Ectodermal cell (in vitro differentiated cells): Measurements from ENCODE around the gene ZSCAN30. TPM values are rescaled to one million over a fixed set of nuclear protein-coding genes. Genes with fewer than 3 reads are reported as not detected.

Experiments
- H3K27ac ChIP-seq: 2 replicates; pipeline ENCODE4 v1.7.0; 2013; ENCODE audit warnings: mild to moderate bottlenecking, low read depth, low read length; ENCODE audit not compliant: insufficient read depth, poor library complexity, severe bottlenecking
- H3K27me3 ChIP-seq: 2 replicates; pipeline ENCODE4 v1.7.0; 2013; ENCODE audit warnings: mild to moderate bottlenecking, low read length; ENCODE audit not compliant: insufficient read depth, control insufficient read depth, poor library complexity, severe bottlenecking
- H3K36me3 ChIP-seq: one replicate; pipeline ENCODE4 v1.7.0; 2013; ENCODE audit warnings: low read length; ENCODE audit not compliant: control insufficient read depth, insufficient read depth
- H3K4me1 ChIP-seq: one replicate; pipeline ENCODE4 v1.7.0; 2013; ENCODE audit warnings: low read length; ENCODE audit not compliant: control insufficient read depth, insufficient read depth
- H3K4me3 ChIP-seq: 2 replicates; pipeline ENCODE4 v1.7.0; 2013; ENCODE audit warnings: low read depth, low read length, control low read depth; ENCODE audit not compliant: insufficient read depth
- H3K9me3 ChIP-seq: 2 replicates; pipeline ENCODE4 v1.7.0; 2013; ENCODE audit warnings: mild to moderate bottlenecking, low read length, moderate library complexity; ENCODE audit not compliant: control insufficient read depth
- WGBS, 2 experiments: methylation state at CpG; one replicate each; pipeline ENCODE4 v1.1.7; 2013; ENCODE audit warnings: missing lambda C conversion rate in 2 of 2; 5-methylcytosine and 5-hydroxymethylcytosine counted together
- polyA plus RNA-seq, 4 experiments: library from polyadenylated mRNA; stranded (reverse); fragments of 50-300 nt; gene quantifications; one replicate each; pipeline ENCODE4 v1.2.3, GENCODE V29; 2013

ZSCAN30 gene
- 18.2 TPM for polyA plus RNA-seq (2013, experiment 1 of 4)
- 22.4 TPM for polyA plus RNA-seq (2013, experiment 2 of 4)
- polyA plus RNA-seq (2013, experiment 3 of 4): 13.6 TPM
- 14.4 TPM for polyA plus RNA-seq (2013, experiment 4 of 4)

- 0% methylated on average over 41 of the region's 41 CpGs for WGBS, 2 experiments
Observed at GRCh38 chr18:35290094-35290735, at the start of gene ZSCAN30. TSS of gene ZSCAN30 (minus strand) at chr18:35290229. CDS start at chr18:35264352, 25,877 bp downstream.

DNA sequence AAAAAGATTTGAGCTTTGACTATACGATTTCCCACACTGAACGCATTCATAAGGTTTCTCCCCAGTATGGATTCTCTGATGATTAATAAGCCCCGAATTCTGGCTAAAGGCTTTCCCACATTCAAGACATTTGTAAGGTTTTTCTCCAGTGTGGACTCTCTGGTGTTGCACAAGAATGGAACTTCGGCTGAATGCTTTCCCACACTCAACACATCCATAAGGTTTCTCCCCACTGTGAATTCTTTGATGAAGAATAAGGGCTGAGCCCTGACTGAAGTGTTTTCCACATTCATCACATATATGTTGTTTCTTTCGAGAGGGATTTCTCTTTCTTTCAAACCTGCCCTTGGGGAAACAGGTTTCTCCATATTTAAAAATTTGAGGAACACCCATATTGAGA lies 47.3 kb upstream of the ZSCAN30 start:
- no peaks in the 10 kb centered on the region for H3K27me3 ChIP-seq
- no peak overlapping the region for H3K4me3 ChIP-seq
- H3K27ac ChIP-seq: no peak overlapping the region
- 92 to 95% methylated on average over 5 of the region's 5 CpGs for WGBS, 2 experiments
- H3K4me1 ChIP-seq: no peaks in the 10 kb centered on the region
- H3K36me3 ChIP-seq: peaks cover 46% of the 10 kb centered on the region
- H3K9me3 ChIP-seq: no peaks in the 10 kb centered on the region

More at GRCh38 chr18:35290094-35290735, at the start of gene ZSCAN30:
- Histone ChIP-seq H3K36me3 (no peaks in the 10 kb centered on the region), H3K27me3 (no peaks in the 10 kb centered on the region), H3K4me1 (peaks cover 5% of the 10 kb centered on the region), H3K9me3 (no peaks in the 10 kb centered on the region), H3K4me3 (peak within 1 kb of the TSS; percentile 85), H3K27ac (peak within 1 kb of the TSS; percentile 5)

GRCh38 chr18:35335866-35336265 lies 45.8 kb upstream of the ZSCAN30 start:
- 94 to 97% methylated on average over 4 of the region's 4 CpGs for WGBS, 2 experiments
- Histone ChIP-seq H3K36me3 (peaks cover 46% of the 10 kb centered on the region), H3K27ac (no peak overlapping the region), H3K9me3 (no peaks in the 10 kb centered on the region), H3K4me1 (no peaks in the 10 kb centered on the region), H3K4me3 (no peak overlapping the region), H3K27me3 (no peaks in the 10 kb centered on the region)

GRCh38 chr18:35334821-35335220 lies 44.8 kb upstream of the ZSCAN30 start:
- H3K9me3 ChIP-seq: no peaks in the 10 kb centered on the region
- 93 to 95% methylated on average over 3 of the region's 3 CpGs for WGBS, 2 experiments
- no peak overlapping the region for H3K4me3 ChIP-seq
- no peaks in the 10 kb centered on the region for H3K4me1 ChIP-seq
- H3K36me3 ChIP-seq: peaks cover 41% of the 10 kb centered on the region
- H3K27ac ChIP-seq: no peak overlapping the region
- no peaks in the 10 kb centered on the region for H3K27me3 ChIP-seq

GRCh38 chr18:35334212-35334611 lies 44.2 kb upstream of the ZSCAN30 start:
- 92 to 100% methylated on average over 1 of the region's 1 CpG for WGBS, 2 experiments
- no peaks in the 10 kb centered on the region for H3K27me3 ChIP-seq
- no peaks in the 10 kb centered on the region for H3K9me3 ChIP-seq
- no peaks in the 10 kb centered on the region for H3K4me1 ChIP-seq
- no peak overlapping the region for H3K27ac ChIP-seq
- H3K4me3 ChIP-seq: no peak overlapping the region
- peaks cover 35% of the 10 kb centered on the region for H3K36me3 ChIP-seq

DNA sequence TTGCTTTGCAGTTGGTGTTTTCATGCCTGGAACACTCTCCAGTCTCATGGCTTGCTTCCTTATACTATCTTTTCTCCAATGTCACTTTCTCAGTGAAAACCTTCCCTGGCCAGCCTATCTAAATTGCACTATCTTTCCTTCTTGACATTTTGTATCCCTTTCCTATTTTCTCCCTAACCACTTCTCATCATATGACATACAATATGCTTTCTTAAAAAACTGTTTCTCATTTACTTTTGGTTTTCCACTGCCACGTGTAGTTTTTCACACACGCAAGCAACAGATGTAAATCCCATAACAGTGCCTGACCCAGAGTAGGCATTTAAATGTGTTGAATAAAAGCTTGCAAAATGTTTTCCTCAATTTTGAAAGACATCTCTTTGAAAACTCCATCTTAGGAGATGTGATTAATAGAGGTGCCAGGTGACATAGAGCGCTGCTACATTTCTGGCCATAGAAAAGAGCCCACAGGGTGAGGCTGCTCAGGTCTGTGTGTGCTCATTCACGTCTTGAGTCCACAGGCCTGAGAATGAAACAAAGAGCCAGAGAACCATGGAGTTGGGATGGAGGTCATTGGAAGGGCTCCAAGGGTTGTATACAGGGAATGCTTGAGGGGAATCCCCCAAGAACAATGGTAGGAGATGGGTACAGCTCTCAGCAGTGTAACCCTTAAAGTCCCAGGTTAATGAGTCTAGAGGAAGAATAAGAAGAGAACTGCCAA lies 41.5 kb upstream of the ZSCAN30 start:
- no peaks in the 10 kb centered on the region for H3K27me3 ChIP-seq
- H3K4me3 ChIP-seq: no peak overlapping the region
- WGBS, 2 experiments: 68 to 75% methylated on average over 4 of the region's 4 CpGs
- no peaks in the 10 kb centered on the region for H3K4me1 ChIP-seq
- no peaks in the 10 kb centered on the region for H3K9me3 ChIP-seq
- H3K36me3 ChIP-seq: peaks cover 22% of the 10 kb centered on the region
- no peak overlapping the region for H3K27ac ChIP-seq

DNA sequence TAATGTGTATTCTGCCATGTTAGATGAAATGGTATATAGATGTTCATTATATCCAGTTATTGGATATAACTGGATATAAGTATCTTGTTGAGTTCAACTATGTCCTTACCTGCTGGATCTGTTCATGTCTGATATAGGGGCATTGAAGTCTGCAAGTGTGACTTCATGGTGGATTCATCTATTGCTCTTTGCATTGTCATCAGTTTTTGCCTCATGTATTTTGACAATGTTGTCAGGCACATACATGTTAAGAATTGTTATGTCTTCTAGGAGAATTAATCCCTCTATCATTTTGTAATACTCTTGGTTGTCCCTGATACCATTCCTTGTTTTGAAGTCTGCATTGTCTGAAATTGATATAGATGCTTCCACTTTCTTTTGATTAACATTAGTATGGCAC lies 38.8 kb upstream of the ZSCAN30 start:
- Histone ChIP-seq H3K27ac (no peak overlapping the region), H3K4me3 (no peak overlapping the region), H3K27me3 (no peaks in the 10 kb centered on the region), H3K4me1 (peaks cover 7% of the 10 kb centered on the region), H3K36me3 (peaks cover 7% of the 10 kb centered on the region), H3K9me3 (no peaks in the 10 kb centered on the region)

- H3K27ac ChIP-seq: no peak overlapping the region
- WGBS, 2 experiments: 77 to 83% methylated on average over 3 of the region's 3 CpGs
- H3K9me3 ChIP-seq: no peaks in the 10 kb centered on the region
- H3K4me1 ChIP-seq: peaks cover 7% of the 10 kb centered on the region
- no peak overlapping the region for H3K4me3 ChIP-seq
- no peaks in the 10 kb centered on the region for H3K27me3 ChIP-seq
- H3K36me3 ChIP-seq: no peaks in the 10 kb centered on the region
Observed at GRCh38 chr18:35326695-35327387, 36.8 kb upstream of the ZSCAN30 start.

DNA sequence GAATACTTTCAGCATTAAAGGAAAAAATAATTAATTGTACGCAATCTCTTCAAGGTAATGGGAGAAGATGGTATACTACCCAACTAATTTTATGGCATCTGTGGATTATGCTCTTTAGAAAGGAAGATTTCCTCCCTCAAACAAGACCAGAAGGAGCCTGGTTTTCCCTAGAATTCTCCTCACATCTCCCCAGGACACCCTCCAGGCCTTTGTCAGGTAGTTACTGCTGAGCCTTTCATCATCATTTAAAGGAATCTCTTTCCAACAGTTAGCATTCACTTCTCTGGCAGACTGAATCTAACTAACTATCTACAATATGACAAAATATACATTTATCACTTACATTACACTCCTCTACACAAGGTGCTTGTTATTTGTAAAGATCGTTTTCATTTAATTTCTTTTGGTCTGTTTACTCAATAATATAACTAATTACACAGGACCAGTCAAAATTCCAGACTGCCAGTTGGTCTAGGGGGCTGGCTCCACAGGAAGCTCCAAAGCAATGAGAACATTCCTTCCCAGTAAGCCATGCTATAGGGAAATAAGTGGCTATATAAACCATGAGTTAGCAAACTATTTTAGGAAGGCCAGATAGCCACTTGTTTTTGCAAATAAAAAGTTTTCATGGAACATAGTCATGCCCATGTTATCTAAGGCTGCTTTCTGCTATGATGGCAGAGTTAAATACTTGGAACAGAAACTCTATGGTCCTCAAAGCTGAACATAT lies 35.1 kb upstream of the ZSCAN30 start:
- Histone ChIP-seq H3K36me3 (no peaks in the 10 kb centered on the region), H3K4me3 (no peak overlapping the region), H3K27ac (no peak overlapping the region), H3K27me3 (no peaks in the 10 kb centered on the region), H3K4me1 (peaks cover 7% of the 10 kb centered on the region), H3K9me3 (no peaks in the 10 kb centered on the region)
- 100% methylated on average over 1 of the region's 2 CpGs; no CpG with 5 or more reads in 1 of the 2 experiments for WGBS, 2 experiments
